Chondrocyte (in vitro differentiated cells): ENCODE data around the gene CGB1. TPM values are rescaled to one million over a fixed set of nuclear protein-coding genes. Genes with fewer than 3 reads are reported as not detected.
A peak's percentile ranks its signal among the peaks of the same experiment; 100 is the strongest.
"Not testable (repeated sequence)": the region's sequence is repeated elsewhere in the genome, so short reads cannot be mapped to it uniquely, and the experiment has no call there.

Source experiments
- DNase-seq: peaks from one replicate; pipeline ENCODE4 v3.0.0; 2021; ENCODE audit warnings: mixed read lengths, low spot score
- H3K27ac Mint-ChIP-seq: one replicate; pipeline ENCODE4 v1.8.0; 2021; ENCODE audit warnings: mild to moderate bottlenecking, moderate library complexity, mixed read lengths; ENCODE audit not compliant: unreplicated experiment
- H3K27me3 Mint-ChIP-seq: 2 replicates; pipeline ENCODE4 v1.8.0; 2021; ENCODE audit warnings: low read depth, mixed read lengths
- H3K36me3 Mint-ChIP-seq: 2 replicates; pipeline ENCODE4 v1.8.0; 2021; ENCODE audit warnings: low read depth, mixed read lengths
- H3K4me1 Mint-ChIP-seq: 2 replicates; pipeline ENCODE4 v1.8.0; 2021; ENCODE audit warnings: low read depth, mild to moderate bottlenecking, mixed read lengths
- H3K4me3 Mint-ChIP-seq: one replicate; pipeline ENCODE4 v1.8.0; 2021; ENCODE audit warnings: mild to moderate bottlenecking, moderate library complexity, mixed read lengths; ENCODE audit not compliant: unreplicated experiment
- H3K9me3 Mint-ChIP-seq: 2 replicates; pipeline ENCODE4 v1.8.0; 2021; ENCODE audit warnings: low read depth, mixed read lengths
- CTCF ChIP-seq: fragments of 200-600 bp; sonication (generic); IDR thresholded peaks from 2 replicates; pipeline ENCODE4 v1.5.0; 2021; ENCODE audit warnings: antibody characterized with exemption, mild to moderate bottlenecking, moderate library complexity
- total RNA-seq: library from RNA; stranded (reverse); gene quantifications from 3 replicates; pipeline ENCODE4 v1.2.1, GENCODE V29; 2021

The CGB1 gene
- total RNA-seq, 1 donor from 2014 or later = 0.92 TPM

DNA sequence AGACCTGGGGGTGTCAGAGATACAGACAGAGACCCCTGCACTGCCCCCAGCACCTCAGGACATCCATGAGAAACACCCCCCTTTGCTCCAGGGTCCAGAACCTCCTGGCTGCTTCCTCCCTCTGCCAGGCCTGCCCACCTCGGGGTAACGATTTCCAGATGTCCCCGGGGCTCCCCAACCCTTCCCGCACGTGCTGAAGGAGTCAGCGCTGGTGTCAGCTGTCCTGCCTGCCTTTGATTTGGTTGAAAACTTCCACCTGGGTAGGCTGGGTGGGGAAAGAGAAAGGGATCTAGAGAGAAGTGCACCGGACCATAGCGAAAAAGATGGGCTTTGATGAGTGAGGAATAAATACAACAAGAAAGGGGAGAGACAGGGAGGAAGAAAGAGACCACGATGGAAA, 22.4 kb upstream of the CGB1 start:
- no peaks in the 10 kb centered on the region for H3K9me3 Mint-ChIP-seq
- H3K36me3 Mint-ChIP-seq = no peaks in the 10 kb centered on the region
- no peak for TF ChIP-seq CTCF
- no peak overlapping the region for H3K27ac Mint-ChIP-seq
- no peak for DNase-seq
- H3K27me3 Mint-ChIP-seq = no peaks in the 10 kb centered on the region
- no peak overlapping the region for H3K4me3 Mint-ChIP-seq
- peaks cover 21% of the 10 kb centered on the region for H3K4me1 Mint-ChIP-seq

DNA sequence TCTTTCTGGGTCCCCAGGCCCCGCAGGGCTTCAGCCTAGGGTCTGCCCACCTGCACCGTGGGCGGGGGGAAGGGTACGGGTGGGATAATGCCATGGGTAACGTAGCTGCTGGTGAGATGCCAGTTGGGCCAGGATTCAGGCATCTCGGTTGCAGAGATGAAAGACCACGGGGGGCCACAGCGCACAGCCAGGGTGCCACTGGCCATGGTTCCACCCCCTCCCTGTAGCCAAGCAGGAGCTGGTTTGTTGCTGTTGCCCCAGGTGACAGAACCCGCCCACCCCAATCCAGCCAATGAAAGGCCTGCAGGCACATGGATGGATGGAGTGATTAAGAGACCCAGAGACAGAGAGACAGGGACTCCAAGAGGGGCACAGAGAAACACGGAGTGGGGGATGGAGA, 21.9 kb upstream of the CGB1 start:
- Mint-ChIP-seq H3K36me3 (no peaks in the 10 kb centered on the region), H3K4me1 (peaks cover 19% of the 10 kb centered on the region), H3K4me3 (peak overlapping the region; percentile 77), H3K27me3 (no peaks in the 10 kb centered on the region), H3K9me3 (no peaks in the 10 kb centered on the region), H3K27ac (no peak overlapping the region)
- TF ChIP-seq CTCF = no peak
- no peak for DNase-seq

DNA sequence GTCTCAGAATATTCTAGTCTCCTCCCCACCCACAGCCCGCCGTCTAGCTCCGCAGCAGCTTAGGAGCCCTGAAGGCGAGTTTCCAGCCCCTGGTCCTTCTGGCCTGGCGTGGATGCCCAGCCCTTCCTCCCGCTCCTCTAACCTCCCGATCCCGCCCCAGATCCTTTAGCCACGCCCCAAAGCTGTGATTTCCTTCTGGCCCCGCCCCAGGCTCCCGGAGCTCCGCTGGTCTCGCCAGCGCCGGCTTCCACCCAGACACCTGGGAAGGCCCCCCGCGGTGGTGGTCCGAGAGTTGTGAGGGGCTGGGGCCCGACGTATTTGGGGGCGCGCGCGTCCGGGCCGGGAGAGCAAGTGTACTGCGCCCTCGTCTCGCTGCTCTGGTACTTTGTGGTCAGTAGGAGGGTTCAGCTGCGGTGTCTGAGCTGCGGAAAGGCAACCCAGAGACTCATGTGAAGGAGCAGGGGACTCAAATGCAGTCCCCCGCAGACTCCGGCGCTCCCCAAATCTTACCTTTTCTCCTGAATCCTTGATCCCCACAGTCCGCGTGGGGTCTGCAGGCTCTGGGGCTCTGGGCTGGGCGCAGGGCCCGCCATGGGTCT, 21.0 kb upstream of the CGB1 start, which contains the start of gene CGB7:
Gene CGB7 (minus strand): TSS at position 114 of the 599 bp plus-strand sequence. CDS start 2,374 bp downstream, outside the sequence.
- Mint-ChIP-seq H3K27ac (peak within 1 kb of the TSS; percentile 22), H3K4me3 (peak within 1 kb of the TSS; percentile 77), H3K9me3 (no peaks in the 10 kb centered on the region), H3K36me3 (no peaks in the 10 kb centered on the region), H3K4me1 (peaks cover 19% of the 10 kb centered on the region), H3K27me3 (no peaks in the 10 kb centered on the region)
- no peak for TF ChIP-seq CTCF
- no peak for DNase-seq

GRCh38 chr19:49056902-49057596, 20.4 kb upstream of the CGB1 start:
- not testable (repeated sequence) for H3K9me3 Mint-ChIP-seq, DNase-seq, H3K27me3 Mint-ChIP-seq, H3K36me3 Mint-ChIP-seq
- peak overlapping the region; percentile 77 for H3K4me3 Mint-ChIP-seq
- peak overlapping the region; percentile 22 for H3K27ac Mint-ChIP-seq
- H3K4me1 Mint-ChIP-seq = peaks cover 19% of the 10 kb centered on the region

GRCh38 chr19:49056101-49056901, 19.6 kb upstream of the CGB1 start:
- H3K27me3 Mint-ChIP-seq = no peaks in the 10 kb centered on the region
- no peaks in the 10 kb centered on the region for H3K9me3 Mint-ChIP-seq
- DNase-seq = no peak
- peak overlapping the region; percentile 77 for H3K4me3 Mint-ChIP-seq
- TF ChIP-seq CTCF = peak; percentile 75
- peak overlapping the region; percentile 25 for H3K27ac Mint-ChIP-seq
- peaks cover 19% of the 10 kb centered on the region for H3K4me1 Mint-ChIP-seq
- no peaks in the 10 kb centered on the region for H3K36me3 Mint-ChIP-seq

DNA sequence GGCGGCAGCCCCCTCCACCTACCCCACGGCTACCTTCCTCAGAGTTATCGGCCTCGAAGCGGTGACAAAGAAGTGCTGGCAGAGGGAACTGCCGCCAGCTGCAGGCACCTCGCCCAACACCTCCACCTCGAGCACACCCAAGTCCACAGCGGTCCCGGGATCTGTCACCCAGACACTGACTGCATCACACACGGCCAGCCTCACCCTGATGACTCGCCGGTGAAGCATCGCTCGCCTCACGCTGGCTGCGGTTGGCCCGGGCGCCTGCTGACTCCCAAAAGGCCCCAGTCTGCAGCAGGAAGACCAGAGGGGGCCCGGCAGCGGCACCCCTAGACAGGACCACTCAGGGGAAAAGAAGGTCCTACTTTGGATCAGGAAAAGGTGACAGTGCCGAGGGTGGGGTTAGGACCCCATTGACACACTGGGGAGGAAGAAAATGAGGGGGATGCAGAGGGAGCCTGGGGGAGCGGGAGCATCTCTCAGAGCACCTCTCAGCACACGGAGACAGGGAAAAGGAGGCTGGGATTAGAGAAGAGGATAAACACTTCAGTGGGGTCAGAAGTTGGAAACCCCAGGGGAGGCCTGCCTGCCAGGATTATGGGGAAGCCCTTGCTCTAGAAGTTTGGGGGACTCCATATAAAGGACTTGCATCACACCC, 13.8 kb upstream of the CGB1 start:
- not testable (repeated sequence) for H3K4me1 Mint-ChIP-seq, H3K4me3 Mint-ChIP-seq, H3K27me3 Mint-ChIP-seq, H3K36me3 Mint-ChIP-seq, H3K9me3 Mint-ChIP-seq, DNase-seq
- H3K27ac Mint-ChIP-seq = peak overlapping the region; percentile 80

DNA sequence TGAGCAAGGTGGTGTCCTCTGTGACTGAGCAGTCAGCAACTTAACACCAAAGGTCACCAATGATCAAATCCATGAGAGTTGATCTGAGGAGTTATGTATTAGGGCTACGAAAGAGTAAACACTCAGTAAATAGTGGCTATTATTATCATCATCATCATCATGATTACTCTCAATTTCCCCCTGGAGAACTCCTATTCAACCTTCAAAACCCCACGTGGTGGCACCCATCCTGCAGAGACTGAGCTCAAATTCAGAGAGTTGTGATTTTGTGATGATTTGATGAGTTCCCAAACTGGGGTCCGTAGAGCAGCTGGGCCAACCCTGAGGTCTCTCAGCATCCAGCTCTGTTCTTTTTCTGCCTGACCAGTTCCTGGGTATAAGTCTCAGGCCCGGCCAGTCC, 13.1 kb upstream of the CGB1 start:
- DNase-seq, H3K4me3 Mint-ChIP-seq, H3K36me3 Mint-ChIP-seq, H3K27me3 Mint-ChIP-seq, H3K9me3 Mint-ChIP-seq, H3K27ac Mint-ChIP-seq, H3K4me1 Mint-ChIP-seq: not testable (repeated sequence)

DNA sequence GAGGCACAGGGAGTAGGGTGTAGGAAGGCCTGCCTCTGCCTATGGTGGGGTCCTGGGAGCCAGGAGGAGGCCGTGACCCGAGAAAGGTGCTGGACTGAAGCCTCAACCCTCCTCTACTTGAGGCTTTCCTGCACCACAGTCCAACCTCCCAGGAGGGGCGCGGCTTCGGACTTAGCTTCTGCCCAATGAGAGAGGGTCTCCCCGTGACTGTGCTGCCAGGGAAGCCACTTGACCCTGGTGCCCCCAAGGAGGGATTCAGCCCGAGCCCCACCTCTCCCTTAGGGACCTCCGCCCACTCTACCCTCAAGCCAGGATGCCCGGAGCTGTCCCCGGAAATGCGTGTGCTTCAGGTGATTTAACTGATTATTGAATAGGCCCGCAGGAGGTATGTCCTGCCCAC, 12.3 kb upstream of the CGB1 start, which contains the start of gene CGB8:
Gene CGB8 (minus strand): TSS at position 101 of the 400 bp plus-strand sequence. CDS start 372 bp downstream, outside the sequence.
- not testable (repeated sequence) for H3K4me1 Mint-ChIP-seq, DNase-seq, H3K27ac Mint-ChIP-seq, H3K4me3 Mint-ChIP-seq, H3K36me3 Mint-ChIP-seq, H3K9me3 Mint-ChIP-seq, H3K27me3 Mint-ChIP-seq
